ENCODE measurements around the gene ARL4A.

ARL4A gene

DNA sequence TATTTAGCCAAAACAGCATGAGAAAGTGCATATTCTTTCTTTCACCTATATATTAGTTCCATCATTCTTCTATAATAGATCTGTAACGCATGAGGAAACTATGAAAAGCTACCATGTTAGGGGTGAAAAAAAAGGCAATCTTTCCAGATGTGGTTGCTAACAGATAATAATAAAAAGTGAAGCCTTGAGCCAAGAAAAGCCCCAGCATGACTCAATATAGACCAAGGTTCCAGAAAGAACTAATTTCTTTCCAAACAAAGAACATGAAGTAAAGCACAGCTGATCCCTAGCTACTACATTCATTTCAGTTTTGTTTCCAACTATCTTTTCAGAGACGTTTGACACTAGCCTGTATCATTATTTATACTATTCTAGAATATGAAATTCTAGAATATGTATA, 16.4 kb downstream of the ARL4A start:
- DNase-seq: no peak
- WGBS (ENCODE audit: extremely low coverage, insufficient coverage, insufficient read length): no CpG with 5 or more reads among the region's 2 CpGs
- Histone ChIP-seq H3K27ac (ENCODE audit: low read depth, low read length) (no peak overlapping the region), H4K8ac (ENCODE audit: low read depth, low read length) (no peak overlapping the region), H3K18ac (ENCODE audit: low read length) (no peak overlapping the region), H3K27me3 (ENCODE audit: insufficient read depth, low read length) (no peaks in the 10 kb centered on the region), H2BK12ac (ENCODE audit: low read length) (no peak overlapping the region), H3K79me1 (ENCODE audit: low read length) (no peaks in the 10 kb centered on the region), H3K4ac (ENCODE audit: low read depth, low read length) (no peak overlapping the region), H3K4me3 (ENCODE audit: low read depth, low read length) (no peak overlapping the region), H3K36me3 (ENCODE audit: control insufficient read depth in 1 of 2, insufficient read depth in 2 of 2, low read length in 2 of 2) (no peaks in the 10 kb centered on the region), H2BK5ac (ENCODE audit: low read depth, low read length, poor library complexity) (no peak overlapping the region), H3K14ac (ENCODE audit: low read length) (no peak overlapping the region), H2AK5ac (ENCODE audit: low read length) (no peak overlapping the region), H3K4me1 (ENCODE audit: control insufficient read depth in 1 of 2, insufficient read depth in 2 of 2, low read length in 2 of 2) (no peaks in the 10 kb centered on the region), H2AFZ (ENCODE audit: insufficient read depth, low read length, poor library complexity) (no peak overlapping the region), H4K91ac (ENCODE audit: low read depth, low read length) (no peak overlapping the region), H3K9me3 (ENCODE audit: insufficient read depth, low read depth, low read length) (no peaks in the 10 kb centered on the region), H2BK120ac (ENCODE audit: insufficient read depth, low read length, poor library complexity) (no peak overlapping the region), H3K9ac (ENCODE audit: low read length) (no peak overlapping the region), H3K23ac (ENCODE audit: low read length) (no peak overlapping the region), H4K12ac (ENCODE audit: low read depth, low read length) (no peak overlapping the region), H3K79me2 (ENCODE audit: control insufficient read depth, insufficient read depth, low read length, poor library complexity) (no peaks in the 10 kb centered on the region), H3K4me2 (ENCODE audit: low read length) (no peak overlapping the region)

DNA sequence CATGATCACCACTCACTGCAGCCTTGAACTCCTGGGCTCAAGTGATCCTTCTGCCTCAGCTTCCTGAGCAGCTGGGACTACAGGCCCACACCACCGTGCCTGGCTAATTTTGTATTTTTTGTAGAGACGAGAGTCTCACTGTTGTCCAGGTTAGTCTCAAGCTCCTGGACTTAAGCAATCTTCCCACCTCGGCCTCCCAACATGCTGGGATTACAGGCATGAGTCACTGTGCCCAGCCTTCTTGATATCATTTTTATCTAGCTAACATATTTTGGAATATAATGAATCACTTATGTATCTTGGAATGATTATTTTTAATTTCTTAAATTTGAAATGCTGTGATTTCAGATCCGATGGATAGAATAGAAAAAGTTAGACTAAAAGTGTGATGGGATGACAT, 18.4 kb downstream of the ARL4A start:
- H3K9me3 ChIP-seq (ENCODE audit: insufficient read depth, low read depth, low read length): no peaks in the 10 kb centered on the region
- H3K18ac ChIP-seq (ENCODE audit: low read length): no peak overlapping the region
- no peak overlapping the region for H3K14ac ChIP-seq (ENCODE audit: low read length)
- H3K9ac ChIP-seq (ENCODE audit: low read length): no peak overlapping the region
- H2BK5ac ChIP-seq (ENCODE audit: low read depth, low read length, poor library complexity): no peak overlapping the region
- H2BK12ac ChIP-seq (ENCODE audit: low read length): no peak overlapping the region
- H3K4ac ChIP-seq (ENCODE audit: low read depth, low read length): no peak overlapping the region
- H2AK5ac ChIP-seq (ENCODE audit: low read length): no peak overlapping the region
- H3K27me3 ChIP-seq (ENCODE audit: insufficient read depth, low read length): no peaks in the 10 kb centered on the region
- no peak for DNase-seq
- no peak overlapping the region for H3K4me3 ChIP-seq (ENCODE audit: low read depth, low read length)
- no peak overlapping the region for H4K12ac ChIP-seq (ENCODE audit: low read depth, low read length)
- H3K4me1 ChIP-seq (ENCODE audit: control insufficient read depth in 1 of 2, insufficient read depth in 2 of 2, low read length in 2 of 2): no peaks in the 10 kb centered on the region
- no peak overlapping the region for H4K91ac ChIP-seq (ENCODE audit: low read depth, low read length)
- H3K27ac ChIP-seq (ENCODE audit: low read depth, low read length): no peak overlapping the region
- H3K79me2 ChIP-seq (ENCODE audit: control insufficient read depth, insufficient read depth, low read length, poor library complexity): no peaks in the 10 kb centered on the region
- H4K8ac ChIP-seq (ENCODE audit: low read depth, low read length): no peak overlapping the region
- no peaks in the 10 kb centered on the region for H3K36me3 ChIP-seq (ENCODE audit: control insufficient read depth in 1 of 2, insufficient read depth in 2 of 2, low read length in 2 of 2)
- WGBS (ENCODE audit: extremely low coverage, insufficient coverage, insufficient read length): no CpG with 5 or more reads among the region's 4 CpGs
- no peak overlapping the region for H2BK120ac ChIP-seq (ENCODE audit: insufficient read depth, low read length, poor library complexity)
- no peaks in the 10 kb centered on the region for H3K79me1 ChIP-seq (ENCODE audit: low read length)
- H3K4me2 ChIP-seq (ENCODE audit: low read length): no peak overlapping the region
- no peak overlapping the region for H3K23ac ChIP-seq (ENCODE audit: low read length)
- H2AFZ ChIP-seq (ENCODE audit: insufficient read depth, low read length, poor library complexity): no peak overlapping the region

DNA sequence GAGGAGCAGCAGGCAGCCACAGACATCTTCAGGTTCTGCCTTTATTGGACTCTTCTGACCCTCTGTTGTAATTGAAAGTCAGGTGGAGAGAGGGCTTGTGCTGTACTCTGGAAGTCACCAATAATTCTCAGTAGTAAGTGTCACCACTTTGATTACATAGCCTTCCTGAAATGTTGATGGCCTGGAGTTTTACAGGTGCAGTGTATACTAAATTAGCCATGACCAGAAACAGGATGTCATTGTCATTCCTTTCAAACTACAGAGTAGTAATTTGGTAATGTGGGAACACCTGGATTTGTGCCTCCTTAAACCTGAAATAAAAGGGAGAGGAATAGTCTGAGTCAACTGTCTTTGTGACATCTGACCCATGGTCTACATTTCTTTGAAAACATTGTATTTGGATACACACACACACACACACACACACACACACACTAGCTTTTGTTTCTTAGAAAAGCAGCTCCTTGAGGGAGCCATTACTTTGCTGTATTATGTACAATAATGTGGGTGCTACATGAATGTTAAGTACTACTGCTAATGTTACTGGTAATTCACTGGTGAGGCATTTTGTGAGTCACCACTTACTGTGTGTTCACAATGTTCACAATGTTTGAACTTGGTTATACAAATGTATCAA, 19.6 kb downstream of the ARL4A start:
- Histone ChIP-seq H3K4me1 (ENCODE audit: control insufficient read depth in 1 of 2, insufficient read depth in 2 of 2, low read length in 2 of 2) (no peaks in the 10 kb centered on the region), H3K36me3 (ENCODE audit: control insufficient read depth in 1 of 2, insufficient read depth in 2 of 2, low read length in 2 of 2) (no peaks in the 10 kb centered on the region), H3K14ac (ENCODE audit: low read length) (no peak overlapping the region), H3K23ac (ENCODE audit: low read length) (no peak overlapping the region), H3K27ac (ENCODE audit: low read depth, low read length) (no peak overlapping the region), H4K12ac (ENCODE audit: low read depth, low read length) (no peak overlapping the region), H4K91ac (ENCODE audit: low read depth, low read length) (no peak overlapping the region), H4K8ac (ENCODE audit: low read depth, low read length) (no peak overlapping the region), H3K4me2 (ENCODE audit: low read length) (no peak overlapping the region), H3K18ac (ENCODE audit: low read length) (no peak overlapping the region), H3K9ac (ENCODE audit: low read length) (no peak overlapping the region), H2BK120ac (ENCODE audit: insufficient read depth, low read length, poor library complexity) (no peak overlapping the region), H3K79me2 (ENCODE audit: control insufficient read depth, insufficient read depth, low read length, poor library complexity) (no peaks in the 10 kb centered on the region), H2AK5ac (ENCODE audit: low read length) (no peak overlapping the region), H2BK5ac (ENCODE audit: low read depth, low read length, poor library complexity) (no peak overlapping the region), H3K79me1 (ENCODE audit: low read length) (no peaks in the 10 kb centered on the region), H3K4me3 (ENCODE audit: low read depth, low read length) (no peak overlapping the region), H2AFZ (ENCODE audit: insufficient read depth, low read length, poor library complexity) (no peak overlapping the region), H2BK12ac (ENCODE audit: low read length) (no peak overlapping the region), H3K4ac (ENCODE audit: low read depth, low read length) (no peak overlapping the region), H3K27me3 (ENCODE audit: insufficient read depth, low read length) (no peaks in the 10 kb centered on the region), H3K9me3 (ENCODE audit: insufficient read depth, low read depth, low read length) (no peaks in the 10 kb centered on the region)
- DNase-seq: no peak

DNA sequence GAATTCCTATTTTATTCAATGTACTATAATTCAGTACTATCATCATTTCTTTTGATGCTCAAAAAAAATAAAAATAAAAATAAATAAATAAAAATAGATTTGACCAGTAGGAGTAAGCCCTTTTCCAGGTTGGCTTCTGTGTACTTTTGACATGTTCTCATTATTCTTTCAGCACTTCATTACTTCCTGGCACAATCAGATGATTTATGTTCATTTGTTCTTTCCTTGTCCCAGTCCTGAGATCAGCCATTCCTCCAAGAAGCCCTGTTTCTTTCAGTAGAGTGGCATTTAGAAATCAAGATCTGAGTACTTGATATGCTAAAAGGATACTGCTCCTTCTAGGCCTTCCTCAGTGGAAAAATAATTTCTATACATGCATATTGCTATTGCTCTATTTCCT, 20.9 kb downstream of the ARL4A start:
- H3K4ac ChIP-seq (ENCODE audit: low read depth, low read length): no peak overlapping the region
- H3K9me3 ChIP-seq (ENCODE audit: insufficient read depth, low read depth, low read length): no peaks in the 10 kb centered on the region
- no peak overlapping the region for H3K14ac ChIP-seq (ENCODE audit: low read length)
- no peaks in the 10 kb centered on the region for H3K79me2 ChIP-seq (ENCODE audit: control insufficient read depth, insufficient read depth, low read length, poor library complexity)
- no peak overlapping the region for H3K9ac ChIP-seq (ENCODE audit: low read length)
- no peak overlapping the region for H4K12ac ChIP-seq (ENCODE audit: low read depth, low read length)
- no peaks in the 10 kb centered on the region for H3K79me1 ChIP-seq (ENCODE audit: low read length)
- H3K4me1 ChIP-seq (ENCODE audit: control insufficient read depth in 1 of 2, insufficient read depth in 2 of 2, low read length in 2 of 2): no peaks in the 10 kb centered on the region
- H3K36me3 ChIP-seq (ENCODE audit: control insufficient read depth in 1 of 2, insufficient read depth in 2 of 2, low read length in 2 of 2): no peaks in the 10 kb centered on the region
- H3K18ac ChIP-seq (ENCODE audit: low read length): no peak overlapping the region
- H4K8ac ChIP-seq (ENCODE audit: low read depth, low read length): no peak overlapping the region
- H2BK120ac ChIP-seq (ENCODE audit: insufficient read depth, low read length, poor library complexity): no peak overlapping the region
- no peak overlapping the region for H2AK5ac ChIP-seq (ENCODE audit: low read length)
- H3K27me3 ChIP-seq (ENCODE audit: insufficient read depth, low read length): no peaks in the 10 kb centered on the region
- H4K91ac ChIP-seq (ENCODE audit: low read depth, low read length): no peak overlapping the region
- H3K27ac ChIP-seq (ENCODE audit: low read depth, low read length): no peak overlapping the region
- DNase-seq: no peak
- H3K4me3 ChIP-seq (ENCODE audit: low read depth, low read length): no peak overlapping the region
- H3K23ac ChIP-seq (ENCODE audit: low read length): no peak overlapping the region
- no peak overlapping the region for H2BK5ac ChIP-seq (ENCODE audit: low read depth, low read length, poor library complexity)
- H2AFZ ChIP-seq (ENCODE audit: insufficient read depth, low read length, poor library complexity): no peak overlapping the region
- no peak overlapping the region for H2BK12ac ChIP-seq (ENCODE audit: low read length)
- H3K4me2 ChIP-seq (ENCODE audit: low read length): no peak overlapping the region
